GM18511 (cell line): Measurements from ENCODE around the gene ADAM33.

ENCODE experiments used
- ATAC-seq: cut with Tn5 transposase; IDR thresholded peaks from one replicate; pipeline ENCODE4 v1.9.1; 2021; ENCODE audit warnings: mild to moderate bottlenecking, moderate library complexity; ENCODE audit not compliant: unreplicated experiment

The ADAM33 gene, protein sequence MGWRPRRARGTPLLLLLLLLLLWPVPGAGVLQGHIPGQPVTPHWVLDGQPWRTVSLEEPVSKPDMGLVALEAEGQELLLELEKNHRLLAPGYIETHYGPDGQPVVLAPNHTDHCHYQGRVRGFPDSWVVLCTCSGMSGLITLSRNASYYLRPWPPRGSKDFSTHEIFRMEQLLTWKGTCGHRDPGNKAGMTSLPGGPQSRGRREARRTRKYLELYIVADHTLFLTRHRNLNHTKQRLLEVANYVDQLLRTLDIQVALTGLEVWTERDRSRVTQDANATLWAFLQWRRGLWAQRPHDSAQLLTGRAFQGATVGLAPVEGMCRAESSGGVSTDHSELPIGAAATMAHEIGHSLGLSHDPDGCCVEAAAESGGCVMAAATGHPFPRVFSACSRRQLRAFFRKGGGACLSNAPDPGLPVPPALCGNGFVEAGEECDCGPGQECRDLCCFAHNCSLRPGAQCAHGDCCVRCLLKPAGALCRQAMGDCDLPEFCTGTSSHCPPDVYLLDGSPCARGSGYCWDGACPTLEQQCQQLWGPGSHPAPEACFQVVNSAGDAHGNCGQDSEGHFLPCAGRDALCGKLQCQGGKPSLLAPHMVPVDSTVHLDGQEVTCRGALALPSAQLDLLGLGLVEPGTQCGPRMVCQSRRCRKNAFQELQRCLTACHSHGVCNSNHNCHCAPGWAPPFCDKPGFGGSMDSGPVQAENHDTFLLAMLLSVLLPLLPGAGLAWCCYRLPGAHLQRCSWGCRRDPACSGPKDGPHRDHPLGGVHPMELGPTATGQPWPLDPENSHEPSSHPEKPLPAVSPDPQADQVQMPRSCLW

DNA sequence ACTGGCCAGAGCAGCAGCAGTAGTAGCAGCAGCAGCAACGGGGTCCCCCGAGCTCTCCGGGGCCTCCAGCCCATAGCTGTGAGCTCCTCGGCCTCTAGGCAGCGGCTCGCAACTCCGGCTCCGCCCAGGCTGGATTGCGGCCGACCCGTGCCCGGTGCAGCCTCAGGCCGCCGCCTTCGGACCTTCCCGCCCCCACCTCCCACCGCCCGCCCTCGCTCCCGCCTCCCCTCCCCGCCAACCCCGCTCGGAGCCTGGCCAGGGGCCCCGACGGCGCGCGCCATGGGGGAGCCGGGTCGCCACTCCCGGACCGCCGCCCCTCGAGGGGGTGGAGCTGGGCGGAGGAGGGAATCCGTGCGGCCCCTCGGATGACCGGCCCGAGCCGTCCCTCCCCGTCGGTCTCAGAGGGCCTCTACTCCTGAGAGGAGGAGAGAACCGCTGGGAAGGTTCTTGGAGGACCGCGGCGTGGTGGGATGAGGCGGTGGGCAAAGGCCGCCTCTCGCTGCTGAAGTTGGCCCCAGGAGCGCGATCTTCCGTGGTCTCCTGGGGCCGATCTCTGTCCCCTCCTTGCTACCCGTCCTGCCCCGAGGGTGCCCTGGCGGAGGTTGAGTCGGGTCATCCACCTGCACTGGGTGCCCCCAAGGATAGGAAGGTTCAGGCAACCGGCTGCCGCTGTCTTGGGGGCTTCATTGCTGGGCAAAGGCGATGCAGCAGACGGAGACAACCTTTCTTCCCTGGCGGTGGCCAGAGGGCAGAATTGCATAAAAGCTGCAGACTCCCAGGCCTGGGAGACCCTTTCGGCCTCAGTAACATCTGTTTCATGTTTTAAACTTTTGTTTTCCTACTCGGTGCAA, at the start of gene ADAM33:
TSS of gene ADAM33 (minus strand) at position 80 of the 851 bp plus-strand sequence. CDS start at position 74, 6 bp downstream.
- no peak for ATAC-seq

DNA sequence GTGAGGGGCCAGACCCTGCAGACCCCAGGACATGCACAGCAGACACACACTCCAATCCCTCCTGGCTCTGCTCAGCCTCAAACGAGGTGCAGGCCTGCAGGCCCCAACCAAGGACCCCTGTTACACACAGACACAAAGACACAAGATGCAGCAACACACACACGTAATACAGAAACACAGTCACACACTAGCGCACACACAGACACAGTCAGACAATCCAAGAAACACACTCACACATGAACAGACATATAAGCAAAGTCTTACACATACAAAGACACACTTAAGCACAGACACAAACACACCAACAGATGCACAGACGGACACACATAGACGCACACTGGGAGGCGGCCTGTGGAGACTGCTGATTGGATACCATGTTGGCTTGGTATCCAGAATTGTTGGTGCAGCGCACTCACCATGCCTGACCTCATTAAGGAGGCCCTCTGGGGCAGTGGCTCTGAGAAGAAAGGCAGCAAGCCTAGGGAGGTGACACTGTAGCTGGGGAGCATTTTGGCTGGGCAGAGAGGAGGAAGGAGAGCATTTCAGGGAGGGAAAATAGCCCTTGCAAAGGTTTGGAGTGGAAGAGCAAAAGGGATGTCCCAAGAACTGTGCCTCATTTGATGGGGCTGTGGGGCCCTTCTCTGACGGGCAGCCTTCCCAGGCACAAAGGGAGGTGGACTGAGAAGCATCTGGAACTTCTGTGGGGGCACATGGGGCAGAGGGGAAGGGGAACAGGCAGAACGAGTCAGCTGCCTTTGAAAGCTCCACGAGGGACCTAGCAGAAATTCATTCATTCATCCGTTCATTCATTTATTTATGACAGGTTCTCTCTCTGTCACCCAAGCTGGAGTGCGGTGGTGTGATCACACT, 49.2 kb upstream of the ADAM33 start:
- ATAC-seq: no peak

DNA sequence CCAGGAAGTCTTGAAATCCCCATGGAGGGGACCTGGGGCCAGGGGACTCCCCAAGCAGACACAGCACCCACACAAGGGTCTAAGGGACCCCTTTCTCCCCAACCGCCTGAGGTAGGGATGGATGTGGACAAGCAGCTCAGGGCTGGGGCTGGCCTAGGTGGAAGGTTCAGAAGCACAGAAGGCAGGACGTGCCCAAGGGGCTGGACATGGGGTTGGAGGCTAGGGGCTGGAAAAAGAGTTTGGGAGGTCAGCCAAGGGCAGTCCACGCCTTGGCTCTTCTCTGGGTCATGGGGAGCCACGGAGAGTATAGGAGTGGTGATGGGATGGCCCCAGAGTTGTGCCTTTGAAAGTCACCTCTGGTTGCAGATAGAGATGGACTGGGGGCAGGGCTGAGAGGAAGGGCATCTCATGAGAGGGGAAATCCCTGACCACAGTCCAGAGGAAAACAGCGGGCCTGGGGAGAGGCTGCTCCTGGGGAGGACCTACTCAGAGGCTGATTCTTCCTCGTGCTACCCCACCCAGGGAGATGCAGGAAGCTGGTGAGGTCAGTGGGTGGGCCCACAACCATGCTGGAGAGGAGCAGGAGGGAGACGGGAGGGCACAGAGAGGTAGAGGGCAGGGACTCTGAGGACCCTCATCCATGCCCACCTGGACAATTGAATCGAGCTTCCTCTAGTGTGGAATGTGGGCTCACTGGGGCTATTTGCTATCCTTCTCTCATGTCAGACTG, 48.2 kb upstream of the ADAM33 start:
- no peak for ATAC-seq

GRCh38 chr20:3729378-3729777, 47.6 kb upstream of the ADAM33 start:
- no peak for ATAC-seq

DNA sequence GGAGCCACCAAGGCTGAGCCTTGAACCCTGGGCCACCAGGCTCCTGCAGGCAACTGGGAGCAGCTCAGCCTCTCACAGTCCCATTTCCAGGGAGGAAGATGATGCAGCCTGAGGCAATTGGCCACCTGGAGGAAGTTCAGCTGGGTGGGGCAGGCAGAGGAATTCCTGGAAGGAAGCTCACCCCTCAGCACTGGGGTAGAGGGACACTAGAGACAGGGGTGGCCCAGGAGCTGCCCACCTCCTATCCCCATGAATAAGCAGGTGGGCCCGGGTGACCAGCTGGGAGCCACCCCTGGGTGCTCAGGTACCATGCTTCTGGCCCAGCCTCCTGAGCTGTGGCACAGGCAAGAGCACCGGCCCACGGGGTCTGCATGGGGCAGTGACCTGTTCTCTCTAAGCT, 47.1 kb upstream of the ADAM33 start:
- ATAC-seq: no peak

DNA sequence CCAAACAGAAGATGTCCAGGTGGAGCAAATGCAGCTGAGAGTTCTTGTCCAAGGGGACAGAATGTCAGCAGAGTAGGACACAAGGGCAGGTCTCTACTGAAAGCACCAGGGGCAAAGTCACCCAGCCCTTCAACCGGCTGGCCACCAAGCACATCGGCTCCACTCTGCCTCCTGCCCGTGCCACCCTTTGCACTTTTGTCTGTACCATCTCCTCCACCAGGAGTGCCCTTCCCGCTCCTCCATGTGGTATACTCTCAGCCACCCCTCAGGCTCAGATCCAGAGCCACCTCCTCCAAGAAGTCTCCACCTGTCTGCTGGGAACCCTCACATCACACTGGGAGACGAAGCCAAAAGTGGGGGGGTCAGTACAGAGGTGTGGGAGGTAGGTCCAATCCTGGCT, 46.5 kb upstream of the ADAM33 start:
- no peak for ATAC-seq

- ATAC-seq: no peak
Observed at GRCh38 chr20:3727401-3728021, 45.7 kb upstream of the ADAM33 start.

DNA sequence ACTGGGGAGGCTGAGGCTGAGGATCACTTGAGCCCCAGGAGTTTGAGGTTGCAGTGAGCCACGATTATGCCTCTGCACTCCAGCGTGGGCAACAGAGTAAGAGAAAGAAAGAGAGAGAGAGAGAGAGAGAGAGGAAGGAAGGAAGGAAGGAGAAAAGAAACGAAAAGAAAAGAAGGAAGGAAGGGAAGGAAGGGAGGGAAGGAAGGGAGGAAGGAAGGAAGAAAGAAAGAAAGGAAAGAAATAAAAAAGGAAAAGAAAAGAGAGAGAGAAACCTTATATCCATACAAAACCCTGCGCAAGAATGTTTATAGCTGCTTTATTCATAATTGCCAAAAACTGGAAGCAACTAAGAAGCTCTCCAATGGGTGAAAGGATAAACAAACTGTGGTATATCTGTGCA, 42.5 kb upstream of the ADAM33 start:
- no peak for ATAC-seq

- ATAC-seq: no peak
Observed at GRCh38 chr20:3723284-3723683, 41.5 kb upstream of the ADAM33 start.

DNA sequence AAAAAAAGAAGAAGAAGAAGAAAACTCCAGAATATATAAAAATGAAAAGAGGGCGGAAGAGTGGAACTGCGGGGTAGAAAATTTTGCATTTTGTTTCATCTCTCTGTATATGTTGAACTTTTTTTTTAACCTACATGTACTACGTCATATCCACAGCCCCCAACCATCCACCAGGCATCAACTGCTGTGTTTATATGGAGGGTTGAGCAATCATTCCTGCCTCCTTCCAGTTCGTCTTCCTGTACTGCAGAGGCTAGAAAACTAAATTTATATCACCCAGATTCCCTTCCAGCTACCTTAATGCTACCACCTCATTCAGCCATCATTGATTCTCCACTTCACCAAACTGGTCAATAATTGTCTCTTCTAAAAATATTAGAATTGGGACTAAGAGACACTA, 40.1 kb upstream of the ADAM33 start:
- no peak for ATAC-seq

DNA sequence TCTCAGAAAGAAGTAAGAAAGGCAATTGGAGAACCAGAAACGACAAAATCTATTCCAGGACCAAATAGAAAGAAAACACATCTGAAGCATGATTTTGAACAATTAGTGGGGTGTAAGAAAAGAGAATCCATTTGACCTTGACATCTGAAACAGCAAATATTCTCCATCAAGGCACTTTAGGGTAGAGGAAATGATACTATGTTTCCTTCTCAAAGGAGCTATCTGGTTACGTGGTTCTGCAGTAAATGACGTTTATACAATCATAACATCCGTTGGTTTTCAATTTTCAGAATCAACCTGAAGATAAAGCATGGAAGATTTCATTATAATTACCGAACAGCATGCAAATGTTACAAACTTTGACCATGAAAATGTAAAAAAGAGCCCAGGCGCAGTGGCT, 38.8 kb upstream of the ADAM33 start:
- no peak for ATAC-seq

DNA sequence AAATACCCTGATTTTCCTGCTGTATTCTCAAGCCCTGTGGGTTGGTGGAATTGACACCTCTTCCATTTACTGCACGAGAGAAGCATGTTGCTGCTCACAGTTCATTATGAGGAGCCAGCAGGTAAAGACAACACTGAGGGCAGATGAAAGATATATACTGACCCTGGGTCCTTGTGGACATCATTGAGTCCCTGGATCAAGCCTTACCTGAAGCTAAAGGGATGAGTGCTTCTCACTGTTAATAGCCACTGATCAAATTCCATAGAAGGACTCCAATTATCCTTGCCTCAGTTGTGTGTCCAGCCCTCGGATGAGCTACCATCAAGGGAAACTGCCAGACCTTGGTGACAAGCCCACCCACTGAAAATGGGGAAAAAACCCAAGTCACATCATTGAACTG, 38.3 kb upstream of the ADAM33 start:
- no peak for ATAC-seq

- no peak for ATAC-seq
Observed at GRCh38 chr20:3719046-3719445, 37.2 kb upstream of the ADAM33 start.

DNA sequence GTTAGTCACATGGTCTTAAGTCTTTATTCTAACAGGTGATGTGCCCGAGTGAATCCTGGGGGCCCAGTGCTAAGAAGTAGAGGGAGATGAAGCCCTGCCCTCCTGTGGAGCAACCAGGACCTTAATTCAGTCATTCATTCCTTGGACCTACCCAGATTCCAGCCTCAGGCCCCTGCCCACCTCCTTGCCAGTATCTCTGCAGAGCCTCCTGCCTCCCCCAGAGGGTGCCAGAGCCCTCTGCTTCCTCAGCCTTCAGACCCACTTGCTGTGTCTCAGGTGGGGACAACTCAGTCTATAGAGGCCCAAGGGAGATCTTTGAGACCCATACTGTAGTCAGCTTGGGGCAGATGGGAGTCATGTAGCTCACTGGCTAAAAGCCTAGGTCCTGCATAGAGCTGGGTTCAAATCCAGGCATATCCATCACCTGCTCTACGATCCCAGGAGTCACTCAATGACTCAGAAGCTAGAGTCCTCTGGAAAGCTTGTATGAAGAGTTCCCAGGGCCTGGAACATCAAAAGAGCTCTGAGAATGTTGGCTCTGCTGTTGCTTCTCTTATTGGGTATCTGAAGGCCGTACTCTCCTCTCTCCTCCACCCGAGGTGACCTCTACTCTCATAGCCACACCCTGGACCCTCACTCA, 34.5 kb upstream of the ADAM33 start:
- no peak for ATAC-seq

- no peak for ATAC-seq
Observed at GRCh38 chr20:3714092-3714491, 32.3 kb upstream of the ADAM33 start.

DNA sequence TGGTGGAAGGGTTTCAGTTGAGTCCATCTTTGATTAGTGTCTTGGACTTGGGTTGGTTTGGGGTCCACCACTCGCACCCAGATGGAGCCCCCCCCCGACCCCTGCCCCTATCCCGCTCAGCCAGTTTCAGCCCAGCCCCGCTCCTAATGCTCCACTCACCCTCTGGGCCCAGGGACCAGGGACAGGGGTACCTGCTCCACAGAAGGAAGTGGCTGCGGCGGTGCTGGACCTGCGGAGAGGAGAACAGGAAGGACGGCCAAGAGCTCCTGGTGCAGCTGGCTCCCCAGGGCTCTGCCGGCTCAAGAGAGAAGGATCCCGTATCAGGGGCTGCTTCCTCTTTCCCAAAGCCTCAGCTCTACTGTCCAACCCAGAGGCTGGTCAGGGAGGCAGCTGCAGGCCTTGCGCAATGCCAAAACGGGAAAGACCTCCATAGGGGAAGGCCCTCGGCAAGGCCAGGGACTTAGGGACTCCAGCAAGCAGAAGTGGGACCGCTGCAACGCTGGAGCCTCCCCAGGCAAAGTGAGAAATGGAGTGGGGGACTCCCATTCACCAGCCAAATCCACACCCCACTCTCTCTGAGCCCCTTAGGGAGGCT, 30.6 kb upstream of the ADAM33 start, which contains the start of gene SIGLEC1:
TSS of gene SIGLEC1 (minus strand) at position 322 of the 595 bp plus-strand sequence. CDS start 5,472 bp downstream, outside the sequence.
- no peak for ATAC-seq

DNA sequence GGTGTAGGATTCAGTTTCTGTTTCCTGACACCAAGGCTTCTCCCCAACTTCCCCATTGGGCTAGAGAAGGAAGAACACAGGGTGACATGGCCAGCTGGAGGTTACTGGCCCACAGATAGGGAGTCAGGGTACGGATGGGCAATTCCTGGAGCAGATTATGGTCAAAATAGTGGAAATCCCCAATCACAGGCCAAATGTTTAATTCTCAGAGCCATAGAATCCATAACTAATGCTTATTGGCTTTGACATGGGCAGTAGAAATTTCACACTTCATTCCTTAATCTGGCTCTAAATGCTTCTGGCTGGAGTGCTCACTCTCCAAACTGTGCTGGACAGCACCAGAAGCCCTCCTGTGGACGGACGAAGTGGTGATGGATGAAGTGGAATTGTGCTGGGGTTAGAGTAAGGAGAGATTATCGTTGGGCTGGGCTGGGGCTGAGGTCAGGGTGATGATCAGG, 29.7 kb upstream of the ADAM33 start:
- ATAC-seq: no peak
